ENCODE measurements around the gene CDK6. TPM values are rescaled to one million over a fixed set of nuclear protein-coding genes. Genes with fewer than 3 reads are reported as not detected.

The CDK6 gene
- polyA plus RNA-seq, 1 donor (not counting 4 experiments of a cell fraction or from before 2014, with no cell fraction given) = 53.5 TPM

DNA sequence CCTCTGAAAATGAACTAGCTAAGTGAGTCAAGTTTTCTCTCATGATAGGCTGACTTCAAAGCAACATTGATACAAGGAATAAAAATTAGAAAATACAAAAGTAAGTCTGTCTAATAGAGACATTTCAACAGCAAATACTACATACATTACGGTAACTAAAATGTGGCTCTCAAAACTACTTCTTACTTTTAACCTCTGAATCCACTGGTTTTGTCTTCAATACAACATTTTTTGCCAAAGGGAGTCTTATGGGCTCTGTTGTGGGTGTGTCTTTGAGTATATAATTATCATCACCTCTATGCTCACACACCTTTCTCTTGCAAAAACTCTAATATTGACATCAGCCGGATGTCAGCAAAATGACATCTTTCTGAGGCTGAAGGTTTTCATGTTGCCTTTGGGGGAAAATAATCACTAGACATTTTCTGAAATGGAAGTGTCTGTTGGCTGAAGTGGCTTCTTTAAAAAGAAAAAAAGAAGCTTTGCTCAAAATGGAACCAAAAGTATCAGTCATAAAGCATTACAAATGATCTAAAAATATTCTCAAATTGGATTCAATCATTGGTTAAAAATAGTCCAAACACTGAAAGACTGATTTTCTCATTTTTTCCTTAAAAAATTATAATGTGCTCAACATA is 204.4 kb downstream of the CDK6 start:
- no peak for TF ChIP-seq CTCF (optimal IDR thresholded peaks at IDR 0.05 in 1 of 3, IDR thresholded peaks at IDR 0.05 in 1 of 3, conservative IDR thresholded peaks at IDR 0.05 in 1 of 3; ENCODE audit: extremely low read depth in 1 of 3, insufficient read depth in 2 of 3, low read length in 3 of 3)
- TF ChIP-seq EZH2 (IDR thresholded peaks at IDR 0.05; ENCODE audit: low read length) = no peak
- no peak overlapping the region for H2AFZ ChIP-seq (ENCODE audit: control insufficient read depth, low read length)
- no peaks in the 10 kb centered on the region for H4K20me1 ChIP-seq (ENCODE audit: control insufficient read depth, extremely low read depth, insufficient read depth, low read length)
- H3K27ac ChIP-seq (ENCODE audit: control insufficient read depth, insufficient read depth, low read length) = no peak overlapping the region
- H3K4me3 ChIP-seq (ENCODE audit: control insufficient read depth in 2 of 3, extremely low read depth in 1 of 3, insufficient read depth in 2 of 3, low read depth in 1 of 3, low read length in 3 of 3) = no peak overlapping the region
- H3K4me1 ChIP-seq (ENCODE audit: control insufficient read depth, extremely low read depth, insufficient read depth, low read length) = peaks cover 44% of the 10 kb centered on the region
- peaks cover 46% of the 10 kb centered on the region for H3K79me2 ChIP-seq (ENCODE audit: control insufficient read depth, insufficient read depth, low read length)
- FAIRE-seq = no peak
- peaks cover 4 to 16% of the 10 kb centered on the region in 2 experiments for H3K36me3 ChIP-seq (ENCODE audit: control insufficient read depth in 2 of 2, extremely low read depth in 1 of 2, insufficient read depth in 2 of 2, low read length in 2 of 2)
- no peak overlapping the region for H3K9ac ChIP-seq (ENCODE audit: control insufficient read depth, extremely low read depth, insufficient read depth, low read length)
- no peak for DNase-seq (ENCODE audit: low read depth, low spot score)
- no peaks in the 10 kb centered on the region for H3K9me1 ChIP-seq (ENCODE audit: control insufficient read depth, extremely low read depth, insufficient read depth, low read length)
- H3K4me2 ChIP-seq (ENCODE audit: control insufficient read depth, extremely low read depth, insufficient read depth, low read depth, low read length) = no peak overlapping the region
- dilution Hi-C loops (cut with MboI; ENCODE audit: extremely low pct_ligation_motif_present, low sequenced_read_pairs) = no loop called here
- H3K27me3 ChIP-seq (ENCODE audit: control insufficient read depth, extremely low read depth, insufficient read depth, low read length) = no peaks in the 10 kb centered on the region
- H3K9me3 ChIP-seq (ENCODE audit: control insufficient read depth, low read depth, low read length) = peaks cover 2% of the 10 kb centered on the region

- TF ChIP-seq CTCF (optimal IDR thresholded peaks at IDR 0.05 in 1 of 3, IDR thresholded peaks at IDR 0.05 in 1 of 3, conservative IDR thresholded peaks at IDR 0.05 in 1 of 3; ENCODE audit: extremely low read depth in 1 of 3, insufficient read depth in 2 of 3, low read length in 3 of 3) (no peak), EZH2 (IDR thresholded peaks at IDR 0.05; ENCODE audit: low read length) (no peak)
- H3K4me2 ChIP-seq (ENCODE audit: control insufficient read depth, extremely low read depth, insufficient read depth, low read depth, low read length) = no peak overlapping the region
- FAIRE-seq (no peak), DNase-seq (ENCODE audit: low read depth, low spot score) (no peak)
- dilution Hi-C loops (cut with MboI; ENCODE audit: extremely low pct_ligation_motif_present, low sequenced_read_pairs) = no loop called here
- H3K9ac ChIP-seq (ENCODE audit: control insufficient read depth, extremely low read depth, insufficient read depth, low read length) = no peak overlapping the region
- H3K27me3 ChIP-seq (ENCODE audit: control insufficient read depth, extremely low read depth, insufficient read depth, low read length) = no peaks in the 10 kb centered on the region
- peaks cover 4 to 16% of the 10 kb centered on the region in 2 experiments for H3K36me3 ChIP-seq (ENCODE audit: control insufficient read depth in 2 of 2, extremely low read depth in 1 of 2, insufficient read depth in 2 of 2, low read length in 2 of 2)
- H3K9me1 ChIP-seq (ENCODE audit: control insufficient read depth, extremely low read depth, insufficient read depth, low read length) = no peaks in the 10 kb centered on the region
- H3K9me3 ChIP-seq (ENCODE audit: control insufficient read depth, low read depth, low read length) = peaks cover 2% of the 10 kb centered on the region
- peaks cover 51% of the 10 kb centered on the region for H3K4me1 ChIP-seq (ENCODE audit: control insufficient read depth, extremely low read depth, insufficient read depth, low read length)
- peaks cover 49% of the 10 kb centered on the region for H3K79me2 ChIP-seq (ENCODE audit: control insufficient read depth, insufficient read depth, low read length)
- H3K4me3 ChIP-seq (ENCODE audit: control insufficient read depth in 2 of 3, extremely low read depth in 1 of 3, insufficient read depth in 2 of 3, low read depth in 1 of 3, low read length in 3 of 3) = no peak overlapping the region
- H2AFZ ChIP-seq (ENCODE audit: control insufficient read depth, low read length) = no peak overlapping the region
- H3K27ac ChIP-seq (ENCODE audit: control insufficient read depth, insufficient read depth, low read length) = no peak overlapping the region
- no peaks in the 10 kb centered on the region for H4K20me1 ChIP-seq (ENCODE audit: control insufficient read depth, extremely low read depth, insufficient read depth, low read length)
These were observed 205.1 kb downstream of the CDK6 start for GRCh38 chr7:92631067-92631849.

Measured in keratinocyte (primary cell).